Measurements from ENCODE around the gene GABRP.

GABRP gene

DNA sequence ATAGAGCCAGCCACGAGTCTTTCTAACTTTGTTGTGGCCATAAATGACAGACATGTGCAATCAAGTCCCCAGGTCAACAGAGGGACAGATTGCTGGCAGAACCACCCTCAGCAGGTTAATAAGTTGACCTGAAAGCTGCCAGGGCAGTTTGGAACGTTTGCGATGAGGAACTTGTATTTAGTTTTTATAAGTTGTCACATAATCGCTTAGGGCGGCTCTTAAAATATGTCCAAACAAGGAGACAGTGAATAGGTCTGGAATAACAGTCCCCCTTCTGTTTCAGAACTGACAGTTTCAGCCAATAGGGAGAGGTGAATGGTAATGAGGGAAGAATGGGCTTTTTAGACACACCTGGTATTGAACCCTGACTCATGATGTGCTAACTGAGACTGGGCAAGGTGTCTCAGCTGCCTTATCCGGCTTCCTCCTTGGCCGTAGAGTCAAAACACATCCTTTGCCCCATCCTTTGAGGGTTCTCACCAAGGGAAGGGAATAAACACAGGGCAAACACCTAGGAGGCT lies 33.6 kb upstream of the GABRP start:
- no peak overlapping the region for H3K4me3 ChIP-seq (ENCODE audit: severe bottlenecking)
- DNase-seq (ENCODE audit: low spot score) = no peak
- H3K36me3 ChIP-seq (ENCODE audit: low read depth) = no peaks in the 10 kb centered on the region
- H3K27me3 ChIP-seq (ENCODE audit: insufficient read depth, poor library complexity, severe bottlenecking) = no peaks in the 10 kb centered on the region
- peaks cover 43% of the 10 kb centered on the region for H3K4me1 ChIP-seq (ENCODE audit: insufficient read depth, poor library complexity, severe bottlenecking)
- H3K27ac ChIP-seq (ENCODE audit: poor library complexity, severe bottlenecking) = peak overlapping the region; percentile 82
- no peaks in the 10 kb centered on the region for H3K9me3 ChIP-seq (ENCODE audit: severe bottlenecking)
- TF ChIP-seq, protein P1, sequence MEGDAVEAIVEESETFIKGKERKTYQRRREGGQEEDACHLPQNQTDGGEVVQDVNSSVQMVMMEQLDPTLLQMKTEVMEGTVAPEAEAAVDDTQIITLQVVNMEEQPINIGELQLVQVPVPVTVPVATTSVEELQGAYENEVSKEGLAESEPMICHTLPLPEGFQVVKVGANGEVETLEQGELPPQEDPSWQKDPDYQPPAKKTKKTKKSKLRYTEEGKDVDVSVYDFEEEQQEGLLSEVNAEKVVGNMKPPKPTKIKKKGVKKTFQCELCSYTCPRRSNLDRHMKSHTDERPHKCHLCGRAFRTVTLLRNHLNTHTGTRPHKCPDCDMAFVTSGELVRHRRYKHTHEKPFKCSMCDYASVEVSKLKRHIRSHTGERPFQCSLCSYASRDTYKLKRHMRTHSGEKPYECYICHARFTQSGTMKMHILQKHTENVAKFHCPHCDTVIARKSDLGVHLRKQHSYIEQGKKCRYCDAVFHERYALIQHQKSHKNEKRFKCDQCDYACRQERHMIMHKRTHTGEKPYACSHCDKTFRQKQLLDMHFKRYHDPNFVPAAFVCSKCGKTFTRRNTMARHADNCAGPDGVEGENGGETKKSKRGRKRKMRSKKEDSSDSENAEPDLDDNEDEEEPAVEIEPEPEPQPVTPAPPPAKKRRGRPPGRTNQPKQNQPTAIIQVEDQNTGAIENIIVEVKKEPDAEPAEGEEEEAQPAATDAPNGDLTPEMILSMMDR (IDR thresholded peaks at IDR 0.05; ENCODE audit: poor library complexity, severe bottlenecking) = no peak
- ATAC-seq (ENCODE audit: low read depth) = peak; percentile 40; the same call in 2 of the 3 replicates

DNA sequence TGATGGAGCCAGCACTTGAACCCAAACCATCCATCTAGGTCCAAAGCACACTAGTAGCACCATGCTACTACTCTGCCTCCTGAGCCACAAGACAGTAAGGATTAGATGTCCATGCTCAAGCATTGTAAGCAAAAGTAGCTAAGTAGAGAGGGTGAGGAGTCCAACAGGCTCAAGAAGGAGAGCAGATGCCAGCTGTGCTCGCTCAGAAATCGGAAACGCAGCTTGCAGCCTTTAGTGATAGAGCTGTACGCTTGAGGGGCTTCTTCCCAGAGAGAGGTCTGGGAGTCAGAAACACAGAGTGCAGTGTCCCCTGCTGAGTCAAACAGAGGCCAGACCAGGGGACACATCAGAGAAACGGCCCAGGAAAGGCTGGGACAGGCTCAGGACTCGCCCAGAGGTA lies 32.7 kb upstream of the GABRP start:
- ATAC-seq (ENCODE audit: low read depth) (no peak), DNase-seq (ENCODE audit: low spot score) (no peak)
- Histone ChIP-seq H3K9me3 (ENCODE audit: severe bottlenecking) (no peaks in the 10 kb centered on the region), H3K27me3 (ENCODE audit: insufficient read depth, poor library complexity, severe bottlenecking) (no peaks in the 10 kb centered on the region), H3K4me1 (ENCODE audit: insufficient read depth, poor library complexity, severe bottlenecking) (peaks cover 41% of the 10 kb centered on the region), H3K4me3 (ENCODE audit: severe bottlenecking) (no peak overlapping the region), H3K27ac (ENCODE audit: poor library complexity, severe bottlenecking) (peak overlapping the region; percentile 82), H3K36me3 (ENCODE audit: low read depth) (no peaks in the 10 kb centered on the region)
- TF ChIP-seq, protein P1 (IDR thresholded peaks at IDR 0.05; ENCODE audit: poor library complexity, severe bottlenecking) = no peak

DNA sequence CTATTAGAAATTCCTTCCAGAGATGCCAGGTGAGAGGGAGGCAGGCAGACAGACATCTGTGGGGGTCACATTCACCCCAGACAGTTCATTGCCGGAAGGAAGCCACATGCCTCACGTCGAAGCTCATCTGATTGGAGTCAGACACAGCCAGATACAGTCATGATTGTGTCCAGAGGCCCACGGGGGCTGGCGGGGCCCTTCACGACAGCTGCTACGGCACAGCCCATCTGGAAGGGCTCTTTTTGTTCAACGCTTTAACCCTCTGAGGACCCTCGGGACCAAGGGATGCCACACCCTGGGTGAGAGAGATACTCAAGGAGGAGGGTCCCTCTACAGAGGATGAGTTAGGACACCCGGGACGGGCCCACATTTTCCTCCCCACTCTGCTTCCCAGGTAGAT lies 31.9 kb upstream of the GABRP start:
- Histone ChIP-seq H3K4me1 (ENCODE audit: insufficient read depth, poor library complexity, severe bottlenecking) (peaks cover 49% of the 10 kb centered on the region), H3K36me3 (ENCODE audit: low read depth) (no peaks in the 10 kb centered on the region), H3K4me3 (ENCODE audit: severe bottlenecking) (no peak overlapping the region), H3K9me3 (ENCODE audit: severe bottlenecking) (no peaks in the 10 kb centered on the region), H3K27ac (ENCODE audit: poor library complexity, severe bottlenecking) (peak overlapping the region; percentile 82), H3K27me3 (ENCODE audit: insufficient read depth, poor library complexity, severe bottlenecking) (no peaks in the 10 kb centered on the region)
- ATAC-seq (ENCODE audit: low read depth) (no peak), DNase-seq (ENCODE audit: low spot score) (no peak)
- TF ChIP-seq, protein P1 (IDR thresholded peaks at IDR 0.05; ENCODE audit: poor library complexity, severe bottlenecking) = no peak

DNA sequence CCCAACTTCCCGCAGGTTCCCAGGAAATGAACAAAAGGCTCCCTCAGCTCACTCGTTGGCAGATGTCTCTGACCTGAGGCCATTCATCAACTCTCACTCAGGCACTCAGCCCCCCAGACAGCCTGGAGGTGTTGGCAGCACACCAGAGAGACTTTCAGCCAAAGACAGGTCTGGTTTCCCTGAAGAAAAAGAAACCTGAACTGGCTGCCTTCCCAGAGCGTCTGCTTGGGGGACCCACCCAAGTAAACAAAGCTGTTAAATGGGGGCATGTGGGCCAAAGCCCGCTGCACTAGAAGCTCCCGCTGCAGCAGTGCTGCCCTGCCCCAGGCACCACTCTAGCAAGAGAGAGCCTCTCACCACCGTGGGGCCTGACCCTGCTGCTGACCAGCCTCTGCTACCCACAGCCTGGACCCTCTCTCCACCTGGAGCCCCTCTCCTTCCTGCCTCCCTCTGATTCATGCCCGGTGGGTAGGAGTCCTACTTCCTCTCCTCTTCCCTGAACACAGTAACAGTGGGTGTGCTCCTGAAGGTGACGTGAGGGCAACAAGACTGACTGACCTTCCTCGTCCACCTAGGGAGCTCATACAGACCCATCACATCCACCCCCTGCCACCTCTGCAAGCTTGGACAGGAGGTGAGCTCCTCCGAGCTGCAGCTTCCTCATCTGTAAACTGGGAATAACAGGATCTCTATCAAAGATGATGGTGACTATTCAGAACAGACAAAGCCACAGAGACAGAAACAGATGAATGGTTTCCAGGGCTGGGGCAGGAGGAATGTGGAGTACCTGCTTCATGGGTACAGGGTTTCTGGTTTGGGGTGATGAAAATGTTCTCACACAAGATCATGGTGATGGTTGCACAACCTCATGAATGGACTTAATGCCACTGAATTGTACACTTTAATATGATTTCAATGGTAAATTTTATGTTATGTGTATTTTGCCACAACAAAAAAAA lies 31.0 kb upstream of the GABRP start:
- H3K36me3 ChIP-seq (ENCODE audit: low read depth) = no peaks in the 10 kb centered on the region
- H3K4me1 ChIP-seq (ENCODE audit: insufficient read depth, poor library complexity, severe bottlenecking) = peaks cover 58% of the 10 kb centered on the region
- peak overlapping the region; percentile 82 for H3K27ac ChIP-seq (ENCODE audit: poor library complexity, severe bottlenecking)
- TF ChIP-seq, protein P1 (IDR thresholded peaks at IDR 0.05; ENCODE audit: poor library complexity, severe bottlenecking) = no peak
- no peak for DNase-seq (ENCODE audit: low spot score)
- no peaks in the 10 kb centered on the region for H3K27me3 ChIP-seq (ENCODE audit: insufficient read depth, poor library complexity, severe bottlenecking)
- peak; percentile 55 for ATAC-seq (ENCODE audit: low read depth)
- no peak overlapping the region for H3K4me3 ChIP-seq (ENCODE audit: severe bottlenecking)
- H3K9me3 ChIP-seq (ENCODE audit: severe bottlenecking) = no peaks in the 10 kb centered on the region

Measured in RWPE2 (cell line).